OCI-LY1 (cell line): ENCODE measurements around the gene DENND1A.

ENCODE experiments used
- CTCF ChIP-seq: fragments of 200-600 bp; sonication (generic), shearing (Covaris generic); IDR thresholded peaks from 2 replicates; pipeline ENCODE4 v1.5.1; 2017; ENCODE audit warnings: mild to moderate bottlenecking, antibody characterized with exemption, low read length, moderate library complexity, mixed read lengths
- EZH2 ChIP-seq: fragments of 200-600 bp; sonication (generic), shearing (Covaris generic); IDR thresholded peaks from 2 replicates; pipeline ENCODE4 v1.8.0; 2017; ENCODE audit warnings: borderline replicate concordance, mixed run types, mild to moderate bottlenecking, antibody characterized with exemption, low read length, moderate library complexity, mixed read lengths

- no peak for TF ChIP-seq CTCF
- TF ChIP-seq EZH2 = no peak
These were observed 15.3 kb downstream of the DENND1A start for GRCh38 chr9:123914517-123915196.
